ENCODE data around the gene PLCB1. TPM values are rescaled to one million over a fixed set of nuclear protein-coding genes. Genes with fewer than 3 reads are reported as not detected.

PLCB1 gene
- total RNA-seq, 1 experiment from 2014 or later, result not detected

- no TSS peak for BruUV-seq (replicated peaks)
- Histone ChIP-seq H3K4me2 (no peak overlapping the region), H4K20me1 (ENCODE audit: insufficient read depth) (no peaks in the 10 kb centered on the region), H3K27ac (no peak overlapping the region), H3K9me3 (ENCODE audit: insufficient read depth, low read depth) (no peaks in the 10 kb centered on the region), H3K9me2 (ENCODE audit: insufficient read depth) (no peaks in the 10 kb centered on the region), H3F3A (ENCODE audit: insufficient read depth, low read depth) (no peaks in the 10 kb centered on the region), H2AFZ (no peak overlapping the region), H3K4me1 (replicated peaks; ENCODE audit: insufficient read depth) (no peaks in the 10 kb centered on the region), H3K36me3 (ENCODE audit: low read depth) (no peaks in the 10 kb centered on the region), H3K4me3 (no peak overlapping the region), H3K27me3 (ENCODE audit: insufficient read depth, low read depth) (no peaks in the 10 kb centered on the region; the same call in 1 of the 2 replicates), H3K79me2 (ENCODE audit: low read depth) (no peaks in the 10 kb centered on the region)
- ChIA-PET POLR2A (ENCODE audit: unreplicated experiment) (no interaction called here), CTCF (no interaction called here)
- intact Hi-C loops (cut with micrococcal nuclease; ENCODE audit: unreplicated experiment), result no loop called here
- no peak for TF ChIP-seq EZH2 (IDR thresholded peaks at IDR 0.05; ENCODE audit: low read depth)
- TF ChIP-seq CTCF (conservative IDR thresholded peaks at IDR 0.05), result peak; percentile 53; the same call in 1 of the 2 replicates
- no peak for DNase-seq
Measured at GRCh38 chr20:8535403-8536261, 403.6 kb downstream of the PLCB1 start.

- Histone ChIP-seq H3K9me3 (ENCODE audit: insufficient read depth, low read depth) (no peaks in the 10 kb centered on the region), H3K4me3 (no peak overlapping the region), H3K27me3 (ENCODE audit: insufficient read depth, low read depth) (no peaks in the 10 kb centered on the region; the same call in 1 of the 2 replicates), H3K4me1 (replicated peaks; ENCODE audit: insufficient read depth) (no peaks in the 10 kb centered on the region), H3K79me2 (ENCODE audit: low read depth) (no peaks in the 10 kb centered on the region), H3K4me2 (no peak overlapping the region), H4K20me1 (ENCODE audit: insufficient read depth) (no peaks in the 10 kb centered on the region), H3K9me2 (ENCODE audit: insufficient read depth) (no peaks in the 10 kb centered on the region), H3K36me3 (ENCODE audit: low read depth) (no peaks in the 10 kb centered on the region), H3K27ac (no peak overlapping the region), H2AFZ (no peak overlapping the region), H3F3A (ENCODE audit: insufficient read depth, low read depth) (no peaks in the 10 kb centered on the region)
- no peak for DNase-seq
- no TSS peak for BruUV-seq (replicated peaks)
- CTCF ChIA-PET, result no interaction called here
- TF ChIP-seq CTCF (conservative IDR thresholded peaks at IDR 0.05), result no peak
- TF ChIP-seq EZH2 (IDR thresholded peaks at IDR 0.05; ENCODE audit: low read depth), result no peak
- POLR2A ChIA-PET (ENCODE audit: unreplicated experiment), result no interaction called here
- intact Hi-C loops (cut with micrococcal nuclease; ENCODE audit: unreplicated experiment), result no loop called here
Measured at GRCh38 chr20:8536262-8536618, 404.2 kb downstream of the PLCB1 start.

- no TSS peak for BruUV-seq (replicated peaks)
- no peaks in the 10 kb centered on the region for H3F3A ChIP-seq (ENCODE audit: insufficient read depth, low read depth)
- H2AFZ ChIP-seq, result no peak overlapping the region
- no peaks in the 10 kb centered on the region for H4K20me1 ChIP-seq (ENCODE audit: insufficient read depth)
- H3K4me2 ChIP-seq, result no peak overlapping the region
- no peaks in the 10 kb centered on the region for H3K9me2 ChIP-seq (ENCODE audit: insufficient read depth)
- no peaks in the 10 kb centered on the region for H3K4me1 ChIP-seq (replicated peaks; ENCODE audit: insufficient read depth)
- TF ChIP-seq EZH2 (IDR thresholded peaks at IDR 0.05; ENCODE audit: low read depth) (no peak), CTCF (conservative IDR thresholded peaks at IDR 0.05) (no peak)
- H3K27ac ChIP-seq, result no peak overlapping the region
- H3K9me3 ChIP-seq (ENCODE audit: insufficient read depth, low read depth), result no peaks in the 10 kb centered on the region; the same call in 1 of the 2 replicates
- H3K27me3 ChIP-seq (ENCODE audit: insufficient read depth, low read depth), result peaks cover 5% of the 10 kb centered on the region; the same call in 1 of the 2 replicates
- no peak overlapping the region for H3K4me3 ChIP-seq
- POLR2A ChIA-PET (ENCODE audit: unreplicated experiment), result no interaction called here
- CTCF ChIA-PET, result no interaction called here
- H3K79me2 ChIP-seq (ENCODE audit: low read depth), result no peaks in the 10 kb centered on the region
- intact Hi-C loops (cut with micrococcal nuclease; ENCODE audit: unreplicated experiment), result no loop called here
- DNase-seq, result no peak
- H3K36me3 ChIP-seq (ENCODE audit: low read depth), result no peaks in the 10 kb centered on the region
Measured at GRCh38 chr20:8540466-8540865, 408.4 kb downstream of the PLCB1 start.

Measured in PC-9 (cell line).